Astrocyte (in vitro differentiated cells and primary cell): ENCODE results near the gene SFTA2. TPM values are rescaled to one million over a fixed set of nuclear protein-coding genes. Genes with fewer than 3 reads are reported as not detected.

Source experiments
- DNase-seq: peaks from one replicate; pipeline ENCODE4 v3.0.0-alpha.2; 2010; ENCODE audit warnings: low read depth
- FAIRE-seq: peaks from 2 replicates; lab custom pipeline; 2011; peaks lifted over from hg19 to GRCh38; lab: Jason Lieb, UNC
- H2AFZ ChIP-seq: 2 replicates; pipeline ENCODE4 v1.6.0; 2012; ENCODE audit warnings: low read depth, low read length, inconsistent platforms
- H3K27ac ChIP-seq: 2 replicates; pipeline ENCODE4 v1.5.1; 2011; ENCODE audit warnings: low read depth, low read length, inconsistent platforms
- H3K27me3 ChIP-seq: 2 replicates; pipeline ENCODE4 v1.6.0; 2011; ENCODE audit warnings: low read length, inconsistent platforms; ENCODE audit not compliant: insufficient read depth
- H3K36me3 ChIP-seq: 2 replicates; pipeline ENCODE4 v1.5.1; 2011; ENCODE audit warnings: low read length, inconsistent platforms; ENCODE audit not compliant: insufficient read depth
- H3K4me1 ChIP-seq: 2 replicates; pipeline ENCODE4 v1.5.1; 2011; ENCODE audit warnings: low read length, inconsistent platforms; ENCODE audit not compliant: insufficient read depth
- H3K4me2 ChIP-seq: 2 replicates; pipeline ENCODE4 v1.6.0; 2012; ENCODE audit warnings: low read length, inconsistent platforms
- H3K4me3 ChIP-seq: 2 replicates; pipeline ENCODE4 v1.5.1; 2011; ENCODE audit warnings: low read depth, mild to moderate bottlenecking, low read length, inconsistent platforms; ENCODE audit not compliant: insufficient read depth
- H3K79me2 ChIP-seq: 2 replicates; pipeline ENCODE4 v1.6.0; 2012; ENCODE audit warnings: mild to moderate bottlenecking, low read length, inconsistent platforms; ENCODE audit not compliant: insufficient read depth
- H3K9ac ChIP-seq: 2 replicates; pipeline ENCODE4 v1.6.0; 2012; ENCODE audit warnings: mild to moderate bottlenecking, low read length, inconsistent platforms
- H3K9me3 ChIP-seq: 2 replicates; pipeline ENCODE4 v1.5.1; 2012; ENCODE audit warnings: low read depth, mild to moderate bottlenecking, low read length, inconsistent platforms; ENCODE audit not compliant: insufficient read depth
- H4K20me1 ChIP-seq: 2 replicates; pipeline ENCODE4 v1.6.0; 2012; ENCODE audit warnings: low read length, inconsistent platforms; ENCODE audit not compliant: insufficient read depth
- H3K27ac Mint-ChIP-seq: one replicate; pipeline ENCODE4 v1.8.0; 2021; ENCODE audit warnings: mild to moderate bottlenecking, mixed read lengths; ENCODE audit not compliant: unreplicated experiment
- H3K27me3 Mint-ChIP-seq: one replicate; pipeline ENCODE4 v1.8.0; 2021; ENCODE audit warnings: low read depth, mixed read lengths; ENCODE audit not compliant: unreplicated experiment
- H3K36me3 Mint-ChIP-seq: one replicate; pipeline ENCODE4 v1.8.0; 2021; ENCODE audit warnings: low read depth, mixed read lengths; ENCODE audit not compliant: unreplicated experiment
- H3K4me1 Mint-ChIP-seq: one replicate; pipeline ENCODE4 v1.8.0; 2021; ENCODE audit warnings: low read depth, mixed read lengths; ENCODE audit not compliant: unreplicated experiment
- H3K4me3 Mint-ChIP-seq: one replicate; pipeline ENCODE4 v1.8.0; 2021; ENCODE audit warnings: mild to moderate bottlenecking, moderate library complexity, mixed read lengths; ENCODE audit not compliant: unreplicated experiment
- H3K9me3 Mint-ChIP-seq: one replicate; pipeline ENCODE4 v1.8.0; 2021; ENCODE audit warnings: mild to moderate bottlenecking, mixed read lengths; ENCODE audit not compliant: unreplicated experiment
- CTCF ChIP-seq: IDR thresholded peaks from 2 replicates; pipeline ENCODE4 v1.5.1; 2011; ENCODE audit warnings: low read depth, mild to moderate bottlenecking, inconsistent platforms, low read length, moderate library complexity; ENCODE audit not compliant: insufficient read depth
- EZH2 ChIP-seq: IDR thresholded peaks from 2 replicates; pipeline ENCODE4 v1.6.1; 2012; ENCODE audit warnings: mild to moderate bottlenecking, low read length, inconsistent platforms; ENCODE audit not compliant: insufficient read depth
- total RNA-seq: library from RNA; stranded (reverse); gene quantifications from 2 replicates; pipeline ENCODE4 v1.2.1, GENCODE V29; 2021

The SFTA2 gene
- total RNA-seq, 1 donor from 2014 or later: not detected

- no peak overlapping the region for H2AFZ ChIP-seq
- H3K4me3 ChIP-seq: no peak overlapping the region
- no peak overlapping the region for H3K4me2 ChIP-seq
- Mint-ChIP-seq H3K9me3 (peaks cover 18% of the 10 kb centered on the region), H3K27me3 (peaks cover 75% of the 10 kb centered on the region), H3K4me1 (peaks cover 6% of the 10 kb centered on the region), H3K36me3 (no peaks in the 10 kb centered on the region), H3K4me3 (no peak overlapping the region), H3K27ac (no peak overlapping the region)
- no peaks in the 10 kb centered on the region for H3K36me3 ChIP-seq
- FAIRE-seq: no peak
- TF ChIP-seq EZH2: no peak
- no peak for TF ChIP-seq CTCF
- H3K79me2 ChIP-seq: no peaks in the 10 kb centered on the region
- H3K4me1 ChIP-seq: peaks cover 5% of the 10 kb centered on the region
- peaks cover 4% of the 10 kb centered on the region for H3K27me3 ChIP-seq
- H3K9me3 ChIP-seq: no peaks in the 10 kb centered on the region
- no peak overlapping the region for H3K27ac ChIP-seq
- H3K9ac ChIP-seq: no peak overlapping the region
- no peaks in the 10 kb centered on the region for H4K20me1 ChIP-seq
- DNase-seq: no peak
Measured at GRCh38 chr6:30947231-30947630, 15.3 kb upstream of the SFTA2 start.

GRCh38 chr6:30945281-30945680 is 13.3 kb upstream of the SFTA2 start:
- no peaks in the 10 kb centered on the region for H3K36me3 ChIP-seq
- FAIRE-seq: no peak
- no peak overlapping the region for H3K9ac ChIP-seq
- peaks cover 4% of the 10 kb centered on the region for H3K27me3 ChIP-seq
- H2AFZ ChIP-seq: no peak overlapping the region
- H3K27ac ChIP-seq: no peak overlapping the region
- H3K27ac Mint-ChIP-seq: no peak overlapping the region
- peaks cover 5% of the 10 kb centered on the region for H3K4me1 ChIP-seq
- no peak overlapping the region for H3K4me3 Mint-ChIP-seq
- H4K20me1 ChIP-seq: no peaks in the 10 kb centered on the region
- no peaks in the 10 kb centered on the region for H3K36me3 Mint-ChIP-seq
- H3K4me2 ChIP-seq: no peak overlapping the region
- TF ChIP-seq EZH2: no peak
- TF ChIP-seq CTCF: no peak
- H3K9me3 Mint-ChIP-seq: peaks cover 10% of the 10 kb centered on the region
- no peak overlapping the region for H3K4me3 ChIP-seq
- H3K4me1 Mint-ChIP-seq: peaks cover 6% of the 10 kb centered on the region
- H3K9me3 ChIP-seq: no peaks in the 10 kb centered on the region
- H3K79me2 ChIP-seq: no peaks in the 10 kb centered on the region
- peaks cover 63% of the 10 kb centered on the region for H3K27me3 Mint-ChIP-seq
- DNase-seq: no peak

GRCh38 chr6:30944051-30944450 is 12.1 kb upstream of the SFTA2 start:
- Histone ChIP-seq H2AFZ (no peak overlapping the region), H4K20me1 (no peaks in the 10 kb centered on the region), H3K36me3 (no peaks in the 10 kb centered on the region), H3K4me3 (no peak overlapping the region), H3K27ac (no peak overlapping the region), H3K27me3 (peaks cover 4% of the 10 kb centered on the region), H3K4me1 (peaks cover 5% of the 10 kb centered on the region), H3K4me2 (no peak overlapping the region), H3K79me2 (no peaks in the 10 kb centered on the region), H3K9me3 (no peaks in the 10 kb centered on the region), H3K9ac (no peak overlapping the region)
- Mint-ChIP-seq H3K4me1 (peaks cover 6% of the 10 kb centered on the region), H3K9me3 (peaks cover 2% of the 10 kb centered on the region), H3K4me3 (no peak overlapping the region), H3K27ac (no peak overlapping the region), H3K36me3 (no peaks in the 10 kb centered on the region), H3K27me3 (peaks cover 59% of the 10 kb centered on the region)
- FAIRE-seq (no peak), DNase-seq (no peak)
- TF ChIP-seq EZH2 (no peak), CTCF (no peak)
